Tongue (tissue), 2 donors: ENCODE data around the gene MKI67. TPM values are rescaled to one million over a fixed set of nuclear protein-coding genes. Genes with fewer than 3 reads are reported as not detected.
A peak's percentile ranks its signal among the peaks of the same experiment; 100 is the strongest.

Source experiments
- DNase-seq: peaks from one replicate; pipeline ENCODE4 v3.0.0-alpha.2; 2015
- total RNA-seq: library from RNA; depleted of rRNA; stranded (reverse); fragments of >200 nt; gene quantifications from one replicate; pipeline ENCODE4 v1.2.3, GENCODE V29; 2014

MKI67 gene
- total RNA-seq, 1 donor from 2014 or later, result 24.8 TPM

DNA sequence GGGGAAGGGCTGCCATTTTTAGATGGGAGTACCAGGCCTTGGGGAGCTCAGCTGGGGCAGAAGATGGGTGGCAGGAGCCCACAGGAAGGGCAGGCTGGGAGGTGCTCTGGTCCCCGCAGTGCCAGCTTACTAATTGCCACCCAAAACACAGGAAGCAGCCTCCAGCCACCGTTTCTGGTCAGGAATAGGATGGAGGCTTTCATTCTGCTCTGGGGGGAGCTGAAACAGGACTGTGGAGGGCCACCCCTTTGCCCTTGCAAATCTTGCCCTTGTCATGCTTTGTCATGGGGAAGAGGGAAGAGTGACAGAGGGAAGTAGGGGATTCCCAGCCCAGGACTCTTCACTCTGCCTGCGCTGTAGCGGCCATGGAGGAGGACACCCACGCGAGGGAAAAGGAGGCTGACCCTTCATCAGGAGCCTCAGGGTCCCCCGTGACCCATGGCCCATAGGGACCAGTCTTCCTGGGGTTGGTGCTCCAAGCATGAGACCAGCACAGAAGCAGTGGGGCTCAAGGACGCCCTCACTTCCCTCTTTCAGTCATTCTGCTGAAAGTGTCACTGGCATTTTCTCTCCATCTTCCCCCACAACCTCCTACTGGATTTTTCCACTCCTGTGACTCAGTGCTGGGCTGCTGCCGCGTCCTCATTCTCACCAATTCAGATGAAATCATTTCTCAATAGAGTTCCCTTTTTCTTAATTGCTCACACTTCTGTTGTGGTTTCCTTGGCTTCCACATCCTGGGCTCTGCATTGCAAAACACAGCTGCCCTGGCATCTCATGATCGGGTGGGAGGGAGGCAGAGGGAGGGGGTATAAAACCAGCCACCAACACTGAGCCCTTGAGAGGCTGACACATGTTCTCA, 61.9 kb downstream of the MKI67 start:
- peak; percentile 53 for DNase-seq

DNA sequence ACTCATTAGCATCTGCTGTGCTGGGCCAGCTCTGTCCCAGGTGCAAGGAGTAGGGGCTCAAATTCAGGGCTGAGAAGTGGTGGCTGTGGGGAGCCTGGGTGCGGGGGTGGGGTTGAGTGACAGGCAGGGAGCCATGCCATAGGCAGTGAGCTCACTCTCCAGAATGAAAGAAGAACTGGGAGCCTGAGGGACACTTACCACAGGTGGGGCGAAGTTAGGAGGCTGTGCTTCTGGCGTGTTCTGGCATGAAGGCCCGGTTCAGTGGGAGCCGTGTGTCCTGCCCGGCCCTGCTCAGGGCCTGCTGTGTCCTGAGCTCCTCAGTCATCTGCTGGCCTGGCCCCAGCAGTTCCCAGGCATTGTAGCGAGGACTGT, 62.5 kb downstream of the MKI67 start:
- DNase-seq, result no peak

DNA sequence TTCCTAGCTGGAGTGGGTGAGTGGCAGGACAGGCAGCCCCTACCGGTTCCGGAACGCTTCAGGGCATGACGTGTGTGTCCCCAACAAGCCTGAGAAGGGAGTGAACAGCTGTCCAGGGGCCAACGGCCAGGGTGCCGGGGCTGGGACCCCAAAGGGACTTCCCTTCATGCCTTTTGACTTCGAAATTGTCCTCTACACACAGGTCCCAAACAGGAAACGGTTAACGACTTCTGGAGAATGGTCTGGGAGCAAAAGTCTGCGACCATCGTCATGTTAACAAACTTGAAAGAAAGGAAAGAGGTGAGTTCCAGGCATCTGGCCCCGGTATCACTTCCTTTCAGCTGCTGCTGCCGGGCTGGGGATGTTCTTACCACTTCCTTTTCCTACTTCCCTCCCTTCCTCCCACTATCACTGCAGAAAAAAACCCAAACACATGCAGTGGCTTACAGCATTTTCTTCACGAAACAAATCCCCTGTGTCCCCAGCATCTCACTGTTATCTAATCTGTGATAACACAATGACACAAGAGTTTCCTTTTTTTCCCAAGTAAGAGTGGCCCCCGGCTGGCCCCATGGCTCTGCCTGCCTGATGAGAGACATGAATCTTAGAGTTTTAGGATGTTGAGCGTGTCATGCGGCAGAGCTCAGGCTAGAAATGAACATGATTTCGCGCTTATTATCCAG, 63.2 kb downstream of the MKI67 start:
- no peak for DNase-seq

DNA sequence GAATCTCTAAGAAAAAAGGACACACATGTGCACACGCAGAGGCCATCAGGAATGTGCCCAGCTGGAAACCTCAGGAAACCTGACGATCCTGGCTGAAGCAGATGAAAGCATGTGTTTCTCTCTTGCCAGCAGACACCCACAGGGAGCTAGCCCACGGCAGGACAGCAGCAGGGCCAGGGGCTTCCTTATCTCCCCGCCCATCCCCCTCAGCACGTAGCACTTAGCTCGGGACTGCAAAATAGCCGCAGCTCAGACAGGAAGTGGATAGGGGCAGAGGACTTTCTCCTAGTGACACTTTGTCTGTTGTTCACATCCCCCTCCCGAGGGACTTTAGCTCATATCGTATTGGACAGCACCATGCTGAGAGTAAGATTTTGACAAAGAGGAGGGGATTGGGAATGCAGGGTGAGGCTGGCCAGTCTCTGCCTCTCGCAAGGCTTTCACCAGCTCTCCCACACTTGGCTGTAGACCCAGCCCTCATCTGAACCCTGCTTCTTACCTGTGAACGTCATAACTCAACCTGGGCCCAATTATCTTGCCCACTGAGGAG, 63.8 kb downstream of the MKI67 start:
- no peak for DNase-seq

DNA sequence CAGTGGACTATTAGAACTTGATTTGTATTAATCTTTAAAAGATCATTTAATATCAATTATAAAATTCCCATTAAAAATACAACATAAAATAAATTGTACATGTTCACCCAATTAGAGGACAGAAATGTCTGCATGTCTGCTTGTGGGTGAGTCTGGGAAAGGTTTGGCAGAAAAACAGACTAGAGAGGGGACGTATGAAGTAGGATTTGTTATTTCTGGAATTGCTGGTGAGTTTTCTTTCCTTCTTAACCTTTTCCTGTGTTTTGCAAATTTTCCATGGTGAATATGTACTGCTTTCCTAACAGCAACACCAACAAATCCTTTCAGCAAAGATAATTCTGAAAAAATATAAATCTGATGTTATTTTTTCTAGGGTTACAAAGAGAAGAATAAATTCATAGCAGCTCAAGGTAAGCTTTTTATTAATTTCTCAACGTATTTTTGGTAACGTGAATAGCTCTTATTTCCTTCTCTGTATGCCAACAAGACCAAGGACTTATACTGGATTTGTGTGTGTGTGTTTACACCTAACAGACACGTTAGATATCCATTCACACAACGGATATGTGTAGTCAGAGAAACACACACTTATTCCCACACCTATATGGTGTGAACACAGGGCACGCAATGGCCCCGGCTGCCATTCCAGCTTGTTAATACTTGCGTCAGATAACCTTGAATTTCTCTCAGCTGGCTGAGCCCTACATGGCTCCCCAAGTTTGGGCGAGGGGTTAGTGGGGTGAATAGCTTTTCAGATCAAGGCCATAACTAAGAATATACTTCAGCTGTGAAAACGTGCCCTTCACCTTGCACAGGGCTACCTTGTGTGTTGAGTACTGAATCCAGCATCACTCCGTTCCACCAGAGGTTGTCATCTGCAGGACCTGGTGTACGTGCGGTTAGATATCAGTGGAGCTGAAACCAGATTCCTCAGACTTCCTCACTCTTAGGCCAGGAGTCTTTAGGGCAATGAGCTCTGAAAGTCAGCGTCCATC, 64.6 kb downstream of the MKI67 start:
- DNase-seq, result no peak

DNA sequence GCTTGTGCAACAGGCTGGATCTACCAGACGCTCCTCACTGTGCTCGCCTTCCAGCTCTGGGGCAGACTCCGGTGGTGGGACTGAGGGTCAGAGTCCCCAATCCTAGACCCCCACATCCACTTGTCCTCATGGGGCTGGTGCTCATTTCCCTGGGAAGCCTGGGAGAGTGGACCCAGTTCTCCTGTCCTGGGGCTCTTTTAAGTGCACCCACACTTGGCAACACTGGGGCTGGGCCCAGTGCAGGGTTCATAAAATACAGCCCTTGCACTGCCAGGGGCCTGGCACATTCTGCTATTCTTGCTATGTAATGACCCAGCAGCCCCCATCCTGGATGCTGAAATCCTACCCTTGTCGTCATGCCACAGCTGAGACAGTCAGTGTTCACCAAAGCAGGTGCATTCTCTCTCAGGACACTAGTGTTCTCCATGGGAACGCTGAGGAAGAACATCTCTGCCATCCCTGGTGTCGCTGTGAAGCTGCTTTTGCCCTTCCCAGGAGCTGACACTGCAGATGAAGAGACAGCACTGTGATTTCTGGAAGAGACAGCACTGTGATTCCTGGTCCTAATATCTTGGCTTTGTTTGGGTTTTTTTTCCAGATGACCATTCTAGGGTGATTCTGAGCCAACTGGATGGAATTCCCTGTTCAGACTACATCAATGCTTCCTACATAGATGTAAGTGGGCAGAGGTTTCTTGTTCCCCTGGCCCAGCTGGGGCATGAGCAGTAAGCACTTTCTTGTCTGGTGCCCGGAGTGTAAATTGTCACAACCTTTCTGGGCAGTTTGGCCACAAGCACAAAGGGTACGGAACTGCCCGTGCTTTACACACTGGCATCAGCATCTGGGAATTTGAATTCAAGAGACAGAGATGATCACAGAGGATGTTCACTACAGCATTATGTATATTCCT, 65.6 kb downstream of the MKI67 start:
- DNase-seq, result no peak

DNA sequence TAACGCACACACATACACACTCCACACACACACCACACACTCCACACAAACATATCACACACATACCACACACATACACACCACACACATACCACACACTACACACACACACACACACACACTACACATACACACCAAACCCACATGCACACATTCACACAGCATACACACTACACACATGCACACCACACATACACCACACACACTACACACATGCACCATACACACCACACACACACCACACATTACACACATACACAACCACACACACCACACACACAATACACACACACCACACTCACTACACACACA, 66.3 kb downstream of the MKI67 start:
- DNase-seq, result no peak

DNA sequence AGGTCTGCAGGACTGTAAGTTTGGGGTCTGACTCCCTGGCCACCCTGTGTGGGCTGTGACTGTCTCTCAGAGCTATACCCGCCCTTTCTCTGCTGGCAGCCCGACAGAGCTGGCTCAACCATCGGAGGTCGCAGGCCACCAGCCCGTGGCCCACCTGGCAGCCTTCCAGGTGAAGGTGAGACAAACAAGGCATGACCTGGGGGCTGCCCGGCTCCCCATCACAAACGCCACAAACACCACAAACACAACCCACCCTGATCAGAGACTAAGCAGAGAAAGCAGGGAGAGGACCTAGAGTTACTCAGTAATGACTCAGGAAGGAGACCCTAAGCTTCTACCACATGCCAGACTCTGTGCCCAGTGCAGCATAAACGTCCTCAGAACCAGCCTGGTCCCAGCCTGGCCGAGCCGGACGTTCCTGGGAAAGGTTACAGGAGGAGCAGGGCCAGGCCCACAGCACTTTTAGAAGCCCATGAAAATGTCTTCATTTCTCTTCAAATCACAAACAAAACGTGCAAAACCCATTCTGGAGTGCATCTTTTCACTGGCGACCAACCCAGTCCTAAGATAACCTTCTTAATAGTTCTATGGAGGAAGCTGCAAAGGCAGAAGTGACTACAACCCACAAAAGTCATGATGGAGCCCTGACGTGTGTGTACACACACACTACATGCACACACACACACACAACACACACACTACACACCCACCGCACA, 66.8 kb downstream of the MKI67 start:
- no peak for DNase-seq

DNA sequence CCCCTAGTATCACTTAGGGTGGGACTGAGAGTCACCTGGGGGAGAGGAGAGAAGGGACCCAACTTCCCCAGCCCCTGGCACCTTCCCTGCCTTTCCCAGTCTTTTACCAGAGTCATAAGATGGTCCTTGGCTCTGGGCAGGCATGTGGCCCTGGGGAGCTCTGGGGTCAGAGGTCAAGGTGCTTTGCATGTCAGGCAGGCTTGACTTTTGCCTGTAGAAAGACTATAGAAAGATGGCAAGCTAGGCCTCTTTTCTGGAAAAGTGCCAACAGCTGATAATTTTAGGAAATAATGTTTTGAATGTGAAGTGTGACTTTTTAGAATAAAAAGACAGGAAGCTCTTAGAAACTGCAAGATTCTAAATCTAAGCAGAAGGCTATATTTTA, 67.5 kb downstream of the MKI67 start:
- no peak for DNase-seq

DNA sequence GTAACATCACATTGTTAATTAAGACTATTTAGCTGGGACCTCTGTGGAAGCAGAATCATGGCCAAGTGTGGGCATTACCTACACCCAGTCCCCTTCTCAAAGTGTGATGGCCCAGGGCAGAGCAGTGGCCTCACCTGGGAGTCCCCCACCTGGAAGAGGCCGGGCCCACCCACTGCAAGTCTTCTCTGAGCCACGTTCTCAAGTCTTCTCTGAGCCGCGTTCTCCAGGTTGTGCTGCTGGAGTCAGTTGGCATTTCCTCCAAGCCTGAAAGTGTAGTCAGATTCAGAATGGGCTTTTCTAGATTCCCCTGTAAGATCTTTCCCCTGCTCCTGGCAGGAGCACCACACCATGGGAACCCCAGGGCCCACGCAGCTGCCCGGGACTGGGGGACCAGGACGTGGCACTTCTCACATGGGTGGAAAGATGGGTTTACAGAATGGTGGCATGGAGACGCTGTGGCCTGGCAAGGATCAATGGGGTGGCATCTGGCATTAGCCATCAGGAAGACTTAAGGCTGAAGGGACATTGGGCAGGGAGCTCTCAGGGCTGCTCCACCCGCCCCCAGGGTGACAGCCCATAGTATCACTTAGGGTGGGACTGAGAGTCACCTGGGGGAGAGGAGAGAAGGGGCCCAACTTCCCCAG, 68.0 kb downstream of the MKI67 start:
- DNase-seq, result no peak

DNA sequence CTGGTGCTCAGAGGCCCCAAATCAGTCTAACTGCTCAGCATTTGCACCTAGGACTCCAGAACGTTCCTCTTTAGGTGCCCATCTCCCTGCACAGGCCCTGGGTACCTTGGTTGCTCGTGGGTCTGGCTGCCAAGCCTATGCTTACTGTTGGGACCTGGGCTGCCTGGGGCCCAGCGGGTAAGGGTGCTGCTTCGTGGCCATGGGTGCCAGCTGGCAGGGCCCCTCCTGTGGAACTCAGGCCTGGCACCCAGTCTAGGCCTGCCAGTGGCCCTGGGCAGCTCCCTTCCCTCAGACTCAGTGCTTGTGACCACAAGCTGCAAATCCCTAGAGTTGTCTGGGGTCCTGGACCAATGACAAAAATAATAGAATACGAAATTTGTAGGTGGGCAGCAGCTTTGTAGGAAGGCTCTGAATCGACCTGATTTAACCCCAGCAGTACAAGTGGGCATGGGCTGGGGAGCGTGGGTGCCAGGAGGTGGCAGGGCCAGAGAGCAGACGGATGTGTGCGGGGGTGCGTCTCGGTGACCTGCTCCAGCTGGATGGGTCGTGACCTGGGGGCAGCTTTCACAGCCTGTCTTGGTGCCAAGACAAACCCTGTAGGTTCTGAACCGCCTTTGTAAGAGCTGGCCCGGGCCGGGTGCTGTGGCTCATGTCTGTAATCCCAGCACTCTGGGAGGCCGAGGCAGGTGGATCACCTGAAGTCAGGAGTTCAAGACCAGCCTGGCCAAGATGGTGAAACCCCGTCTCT, 69.7 kb downstream of the MKI67 start:
- no peak for DNase-seq

DNA sequence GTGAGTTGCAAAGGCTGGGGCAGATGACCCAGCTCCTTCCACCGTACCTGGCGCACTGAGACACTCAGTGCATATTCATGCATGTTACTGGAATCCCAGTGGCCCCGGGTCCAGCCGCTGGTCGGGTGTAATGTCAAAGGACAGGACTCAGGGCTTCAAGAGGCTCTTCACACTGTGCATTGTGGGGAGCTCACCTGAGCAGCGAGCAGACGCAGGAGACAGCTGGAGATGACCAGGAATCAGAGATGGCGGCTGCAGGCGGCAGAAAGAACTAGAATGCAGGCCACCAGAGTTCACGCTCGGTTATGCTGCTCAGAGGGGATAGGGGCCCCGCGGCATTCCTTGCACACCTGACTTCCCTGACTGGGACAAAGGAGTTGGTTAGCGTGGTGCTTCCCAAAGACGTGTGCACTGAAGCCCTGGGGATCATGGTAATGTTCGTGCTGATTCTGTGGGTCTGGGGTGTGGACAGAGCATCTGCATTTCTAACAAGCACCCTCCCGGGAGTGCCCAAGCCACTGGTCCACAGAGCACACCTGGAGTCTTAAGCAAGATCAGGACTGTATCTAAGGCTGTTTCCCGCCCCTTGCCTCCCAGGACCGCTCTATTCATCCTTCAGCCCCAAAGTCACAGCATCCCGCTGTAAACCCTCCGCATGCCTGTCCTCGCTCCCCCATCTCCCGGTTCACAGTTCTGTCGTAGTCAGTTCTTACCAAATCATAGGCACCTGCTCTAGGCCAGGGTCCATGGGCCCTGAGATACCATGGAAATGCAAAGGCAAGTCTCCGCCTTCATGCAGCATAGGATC, 71.0 kb downstream of the MKI67 start:
- no peak for DNase-seq

DNA sequence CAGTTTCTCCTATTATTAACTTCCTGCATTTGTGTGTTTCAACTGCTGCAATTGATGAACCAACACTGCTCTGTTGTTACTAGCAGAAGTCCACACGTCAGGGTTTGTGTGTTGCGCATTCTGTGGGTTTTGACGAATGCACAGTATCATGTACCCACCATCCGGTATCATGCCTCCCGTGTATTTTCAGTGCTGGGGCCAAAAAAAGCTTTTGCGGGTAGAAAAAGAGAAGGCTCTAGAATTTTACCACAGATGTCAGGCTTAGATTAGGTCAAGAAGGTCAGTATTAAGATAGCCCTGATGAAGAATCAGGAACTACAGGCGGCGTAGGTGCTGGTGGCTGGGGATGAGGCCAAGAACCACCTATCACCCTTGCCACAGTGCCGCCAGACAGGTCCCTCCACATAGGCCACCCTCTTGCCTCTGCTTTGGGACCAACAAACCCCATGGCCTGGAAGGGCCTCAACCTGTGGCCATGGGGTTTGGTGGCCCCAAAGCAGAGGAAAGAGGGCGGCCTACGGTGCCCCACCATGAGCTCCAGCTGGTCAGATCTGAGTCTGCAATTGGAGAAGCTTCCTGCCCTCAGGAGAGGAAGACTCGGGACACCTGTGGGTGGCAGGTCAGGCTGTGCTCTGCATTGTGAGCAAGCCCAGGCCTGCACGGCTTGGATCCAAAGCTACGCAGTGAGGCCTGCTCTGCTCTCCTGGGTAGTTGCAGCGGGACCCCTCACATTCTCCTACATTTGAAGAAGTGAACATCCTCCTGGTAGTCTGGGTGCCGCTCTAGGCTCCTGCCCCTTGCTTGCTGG, 71.9 kb downstream of the MKI67 start:
- DNase-seq, result no peak

DNA sequence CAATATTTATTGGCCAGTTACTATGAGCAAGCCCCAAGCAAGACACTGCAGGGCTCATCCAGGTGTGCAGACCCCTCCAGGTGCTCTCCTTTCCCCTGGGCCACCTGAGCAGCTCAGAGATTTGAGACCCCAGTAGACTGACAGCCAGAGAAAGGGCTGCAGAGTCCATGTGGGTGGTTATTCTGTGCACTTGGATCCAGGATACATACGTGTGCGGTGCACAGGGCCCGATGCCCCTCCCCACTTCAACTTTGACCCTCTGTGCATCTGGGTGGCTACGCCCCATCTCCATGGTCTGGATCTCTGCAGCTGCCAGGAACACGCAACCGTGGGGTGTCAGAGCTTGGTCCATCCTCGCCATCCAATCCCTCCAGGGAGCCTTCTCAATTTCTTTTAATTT, 72.9 kb downstream of the MKI67 start:
- DNase-seq, result no peak

DNA sequence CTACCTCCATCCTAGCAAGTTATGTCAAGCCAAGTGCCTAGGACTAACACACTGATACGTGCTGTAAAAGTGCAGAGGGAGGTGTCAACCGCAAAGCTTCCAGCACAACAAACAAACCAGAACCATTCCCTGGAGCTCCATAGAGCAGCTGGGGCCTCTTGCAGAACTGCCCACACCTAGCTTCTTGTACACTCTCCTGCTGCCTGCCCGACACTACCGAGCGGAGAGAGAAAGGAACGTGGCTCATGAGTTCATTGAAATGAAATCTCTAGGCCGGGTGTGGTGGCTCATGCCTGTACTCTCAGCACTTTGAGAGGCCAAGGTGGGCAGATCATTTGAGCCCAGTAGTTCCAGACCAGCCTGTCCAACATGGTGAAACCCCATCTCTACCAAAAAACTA, 73.5 kb downstream of the MKI67 start:
- no peak for DNase-seq

DNA sequence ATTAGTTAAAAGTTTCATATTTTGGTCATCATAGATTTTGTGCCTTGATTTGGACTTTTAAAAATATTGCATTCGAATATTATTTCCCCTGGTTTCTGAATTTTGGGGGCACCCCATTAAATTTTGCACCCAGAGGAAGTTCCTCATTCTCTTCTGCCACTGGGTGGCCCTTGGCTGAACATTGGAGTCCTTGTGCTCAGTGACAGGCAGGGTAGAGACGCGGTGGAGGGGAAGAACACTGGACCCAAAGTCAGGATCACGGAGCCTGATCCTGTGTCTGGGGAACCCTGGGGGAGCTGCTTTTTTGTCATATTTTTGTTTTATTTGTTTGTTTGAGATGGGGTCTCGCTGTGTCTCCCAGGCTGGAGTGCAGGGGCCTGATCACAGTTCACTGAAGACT, 74.7 kb downstream of the MKI67 start:
- DNase-seq, result no peak

DNA sequence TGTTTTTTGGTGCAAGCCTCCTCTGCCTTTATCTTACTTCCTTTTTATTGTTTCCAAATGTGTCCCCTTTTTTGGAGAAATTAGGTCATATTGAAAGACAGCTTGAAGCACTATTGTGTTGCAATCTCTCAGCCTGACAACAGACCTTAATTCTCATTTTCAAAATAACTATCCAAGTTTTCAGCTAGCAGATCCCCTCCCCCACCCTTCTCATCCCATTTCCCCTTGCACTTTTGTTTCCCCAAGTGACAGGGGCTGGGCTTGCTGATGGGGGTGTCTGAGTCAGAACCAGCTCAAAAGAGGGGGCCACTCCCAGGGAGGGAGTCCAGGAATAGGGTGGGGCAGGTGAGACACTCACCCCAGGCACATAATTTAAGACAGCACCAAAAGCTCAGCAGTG, 75.3 kb downstream of the MKI67 start:
- DNase-seq, result no peak

DNA sequence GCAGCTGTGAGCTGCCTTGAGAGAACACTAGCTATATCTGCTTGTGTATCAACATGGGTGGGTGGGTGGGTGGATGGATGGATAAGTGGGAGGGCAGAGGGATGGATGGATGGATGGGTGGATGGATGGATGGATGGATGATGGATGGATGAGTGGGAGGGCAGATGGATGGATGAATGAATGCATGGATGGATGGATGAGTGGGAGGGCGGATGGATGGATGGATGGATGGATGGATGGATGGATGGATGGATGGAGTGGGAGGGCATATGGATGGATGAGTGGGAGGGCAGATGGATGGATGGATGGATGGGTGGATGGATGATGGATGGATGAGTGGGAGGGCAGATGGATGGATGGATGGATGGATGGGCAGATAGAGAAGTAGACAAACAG, 76.1 kb downstream of the MKI67 start:
- DNase-seq, result no peak
